ENCODE results near the gene PHB1. TPM values are rescaled to one million over a fixed set of nuclear protein-coding genes. Genes with fewer than 3 reads are reported as not detected.

PHB1 gene
- total and polyA plus RNA-seq, 2 of the 8 experiments (the other 6 are each of a cell fraction or from before 2014, with no cell fraction given), result 386 to 597 TPM

DNA sequence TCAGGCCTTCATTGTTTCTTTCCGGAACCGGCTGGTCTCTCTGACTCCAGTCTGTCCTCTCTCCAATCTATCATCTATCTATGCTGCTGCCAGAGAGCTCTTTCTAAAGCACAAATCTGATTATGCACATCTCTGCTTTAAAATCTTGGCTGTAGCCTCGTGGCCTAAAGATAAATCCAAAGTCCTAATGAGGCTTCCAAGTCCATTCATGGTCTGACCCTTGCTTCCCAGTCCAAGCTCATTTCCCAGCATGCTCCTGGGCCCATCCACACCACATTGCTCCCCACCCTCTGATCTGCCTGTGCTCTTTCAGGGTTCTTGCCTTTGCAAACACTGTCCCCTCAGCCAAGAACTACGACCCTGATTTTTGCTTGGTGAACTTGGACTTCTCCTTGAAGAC lies 21.5 kb upstream of the PHB1 start:
- ChIA-PET POLR2A (ENCODE audit: partially characterized antibody) (interaction anchor here (1.4 to 1.8 kb wide), 2 partner anchors 51 to 61 kb away, joined by 3 to 4 read pairs; no protein-coding TSS in a partner anchor), CTCF (ENCODE audit: partially characterized antibody) (interaction anchor here (0.7 to 10.4 kb wide), 30 partner anchors 10 to 532 kb away, joined by 3 to 146 read pairs (median 9); partner anchors contain the start of genes NGFR, PHB1 and SLC35B1)
- Histone ChIP-seq H3K79me1 (ENCODE audit: low read depth, low read length) (no peaks in the 10 kb centered on the region), H2BK5ac (ENCODE audit: low read depth, low read length) (no peak overlapping the region), H4K5ac (ENCODE audit: insufficient read length, low read depth, low read length) (no peak overlapping the region), H3K18ac (ENCODE audit: extremely low read depth, low read length) (no peak overlapping the region), H3K14ac (ENCODE audit: insufficient read length) (no peak overlapping the region), H3K23ac (ENCODE audit: insufficient read length) (no peak overlapping the region), H3K4me1 (replicated peaks in 1 of 4; ENCODE audit: control insufficient read depth in 3 of 4, insufficient read depth in 4 of 4, low read length in 3 of 4) (peaks cover 0 to 26% (median 13%) of the 10 kb centered on the region in 4 experiments; a peak in 6 of 7 replicates), H3K56ac (replicated peaks; ENCODE audit: insufficient read length, low read depth, low read length) (no peak overlapping the region), H4K8ac (ENCODE audit: extremely low read depth, insufficient read depth, low read length) (no peak overlapping the region), H3K4me3 (ENCODE audit: extremely low read depth in 1 of 4, insufficient read depth in 2 of 4, low read depth in 3 of 4, low read length in 4 of 4) (no peak overlapping the region), H2BK120ac (replicated peaks; ENCODE audit: low read depth, low read length) (no peak overlapping the region), H2BK20ac (ENCODE audit: low read length) (no peak overlapping the region), H3K36me3 (ENCODE audit: control insufficient read depth in 2 of 4, insufficient read depth in 4 of 4, low read length in 3 of 4) (no peaks in the 10 kb centered on the region), H3K23me2 (ENCODE audit: low read depth, low read length) (peaks cover 7% of the 10 kb centered on the region; the same call in 1 of the 2 replicates), H2BK15ac (ENCODE audit: low read length) (0 out of 2 replicates have a peak overlapping the region, but pooled peaks have one; percentile 92), H3K4ac (replicated peaks; ENCODE audit: insufficient read length, low read depth, low read length) (no peak overlapping the region), H3K79me2 (ENCODE audit: control insufficient read depth in 1 of 2, insufficient read depth in 2 of 2, low read length in 2 of 2) (no peaks in the 10 kb centered on the region), H3K9ac (replicated peaks in 1 of 4; ENCODE audit: extremely low read depth in 1 of 4, low read depth in 3 of 4, low read length in 3 of 4) (no peak overlapping the region), H4K91ac (replicated peaks; ENCODE audit: insufficient read length, low read length) (no peak overlapping the region), H3K27ac (ENCODE audit: low read depth, low read length) (no peak overlapping the region), H2AK5ac (ENCODE audit: low read depth, low read length) (no peak overlapping the region), H3K4me2 (ENCODE audit: insufficient read depth in 1 of 2, low read depth in 2 of 2, low read length in 2 of 2) (no peak overlapping the region), H3K9me3 (ENCODE audit: insufficient read depth in 2 of 2, low read depth in 1 of 2, low read length in 1 of 2) (no peaks in the 10 kb centered on the region), H2BK12ac (ENCODE audit: low read depth, low read length) (peak overlapping the region; percentile 75; the same call in 1 of the 2 replicates), H4K20me1 (replicated peaks in 1 of 2; ENCODE audit: control insufficient read depth in 1 of 2, insufficient read depth in 2 of 2, low read length in 2 of 2) (no peaks in the 10 kb centered on the region), H2AFZ (ENCODE audit: low read length) (no peak overlapping the region), H3K27me3 (replicated peaks in 1 of 4; ENCODE audit: control insufficient read depth in 3 of 4, extremely low read depth in 1 of 4, insufficient read depth in 3 of 4, low read length in 3 of 4) (peaks cover 0 to 15% (median 4%) of the 10 kb centered on the region in 4 experiments; a peak in 3 of 7 replicates)
- no peak for TF ChIP-seq ZNF274 (IDR thresholded peaks at IDR 0.05; ENCODE audit: borderline replicate concordance, extremely low read depth, low read length)
- TF ChIP-seq TCF12 (IDR thresholded peaks at IDR 0.05; ENCODE audit: low read depth, low read length), result no peak
- TF ChIP-seq, protein P1, sequence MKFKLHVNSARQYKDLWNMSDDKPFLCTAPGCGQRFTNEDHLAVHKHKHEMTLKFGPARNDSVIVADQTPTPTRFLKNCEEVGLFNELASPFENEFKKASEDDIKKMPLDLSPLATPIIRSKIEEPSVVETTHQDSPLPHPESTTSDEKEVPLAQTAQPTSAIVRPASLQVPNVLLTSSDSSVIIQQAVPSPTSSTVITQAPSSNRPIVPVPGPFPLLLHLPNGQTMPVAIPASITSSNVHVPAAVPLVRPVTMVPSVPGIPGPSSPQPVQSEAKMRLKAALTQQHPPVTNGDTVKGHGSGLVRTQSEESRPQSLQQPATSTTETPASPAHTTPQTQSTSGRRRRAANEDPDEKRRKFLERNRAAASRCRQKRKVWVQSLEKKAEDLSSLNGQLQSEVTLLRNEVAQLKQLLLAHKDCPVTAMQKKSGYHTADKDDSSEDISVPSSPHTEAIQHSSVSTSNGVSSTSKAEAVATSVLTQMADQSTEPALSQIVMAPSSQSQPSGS (IDR thresholded peaks at IDR 0.05; ENCODE audit: low read length), result no peak
- no peak for TF ChIP-seq JUND (IDR thresholded peaks at IDR 0.05; ENCODE audit: low read length)
- TF ChIP-seq TAF1 (IDR thresholded peaks at IDR 0.05; ENCODE audit: low read depth, low read length), result no peak
- FAIRE-seq (no peak), DNase-seq (ENCODE audit: low read depth in 1 of 2, low spot score in 2 of 2) (no peak)
- WGBS, 2 experiments (ENCODE audit: extremely low coverage in 1 of 2, insufficient coverage in 1 of 2, insufficient read length in 1 of 2, insufficient replicate concordance in 2 of 2, low coverage in 1 of 2, low lambda C conversion rate in 2 of 2, missing lambda C conversion rate in 1 of 2), result 77% methylated on average over 4 of the region's 4 CpGs; no CpG with 5 or more reads in 1 of the 2 experiments
